A549 (cell line): ENCODE measurements around the gene BCAS3. TPM values are rescaled to one million over a fixed set of nuclear protein-coding genes. Genes with fewer than 3 reads are reported as not detected.

ENCODE experiments used
- ATAC-seq, 2 experiments: fragments of 200-7000 bp in 1 of 2; fragments of >200 bp in 1 of 2; cut with Nextera tagmentation in 1 of 2; cut with Tn5 transposase in 1 of 2; 3 replicates each; pipeline versions ENCODE4 v1.8.0 to v1.9.1; 2018 to 2020; ENCODE audit warnings: mild to moderate bottlenecking in 1 of 2, moderate library complexity in 1 of 2
- CTCF ChIA-PET: fragments of 300-600 bp; sonication (Branson Sonifier 250); formaldehyde crosslinking; extraction: SDS; loops from one replicate; lab custom pipeline; 2021; ENCODE audit warnings: antibody characterized with exemption, inconsistent platforms; lab: Yijun Ruan, JAX
- POLR2A ChIA-PET: fragments of 350-600 bp; formaldehyde crosslinking; extraction: SDS; loops from one replicate; lab custom pipeline; 2021; ENCODE audit warnings: antibody characterized with exemption, inconsistent platforms; lab: Yijun Ruan, JAX
- DNase-seq, 2 experiments: peaks; one replicate each; pipeline versions ENCODE4 v3.0.0 to v3.0.0-alpha.2; 2011 to 2016; ENCODE audit warnings: low read depth in 1 of 2, low spot score in 1 of 2
- FAIRE-seq: peaks from 2 replicates; lab custom pipeline; 2011; peaks lifted over from hg19 to GRCh38; lab: Jason Lieb, UNC
- H3K27ac ChIP-seq, 2 experiments: fragments of >200 bp; sonication (Bioruptor Twin); formaldehyde crosslinking; 3 replicates each; pipeline ENCODE4 v1.5.1; 2016 to 2017
- H3K4me1 ChIP-seq: fragments of >200 bp; sonication (Bioruptor Twin); formaldehyde crosslinking; 3 replicates; pipeline ENCODE4 v1.6.1; 2016
- H3K4me2 ChIP-seq: fragments of >200 bp; sonication (Bioruptor Twin); formaldehyde crosslinking; 3 replicates; pipeline ENCODE4 v1.6.1; 2016
- H3K4me3 ChIP-seq: fragments of >200 bp; sonication (Bioruptor Twin); formaldehyde crosslinking; 3 replicates; pipeline ENCODE4 v1.5.1; 2016
- H3K9me3 ChIP-seq: fragments of >200 bp; sonication (Bioruptor Twin); formaldehyde crosslinking; 3 replicates; pipeline ENCODE4 v1.6.1; 2016
- BCL3 ChIP-seq: fragments of >200 bp; sonication (Bioruptor Twin); formaldehyde crosslinking; IDR thresholded peaks from 3 replicates; pipeline ENCODE4 v1.6.1; 2016
- BHLHE40 ChIP-seq: IDR thresholded peaks from 2 replicates; pipeline ENCODE4 v1.6.1; 2012; ENCODE audit warnings: low read depth, low read length, inconsistent platforms
- CEBPB ChIP-seq, 2 experiments: fragments of >200 bp in 1 of 2; sonication (Bioruptor Twin) in 1 of 2; formaldehyde crosslinking in 1 of 2; IDR thresholded peaks; 2 replicates each; pipeline ENCODE4 v1.6.1; 2012 to 2016
- CHD2 ChIP-seq: fragments of 150-350 bp; IDR thresholded peaks from 2 replicates; pipeline ENCODE4 v1.6.1; 2014; ENCODE audit warnings: low read length; ENCODE audit not compliant: partially characterized antibody
- EHF ChIP-seq: fragments of 250-450 bp; sonication (Bioruptor Pico); IDR thresholded peaks from 2 replicates; pipeline ENCODE4 v1.5.0; 2020; ENCODE audit warnings: mild to moderate bottlenecking
- EHMT2 ChIP-seq: fragments of 200-600 bp; sonication (generic); IDR thresholded peaks from 2 replicates; pipeline ENCODE4 v1.6.1; 2016; ENCODE audit warnings: antibody characterized with exemption, low read depth, mild to moderate bottlenecking, moderate library complexity
- HDAC2 ChIP-seq: fragments of 200-600 bp; sonication (generic); IDR thresholded peaks from 2 replicates; pipeline ENCODE4 v1.6.1; 2016
- HES2 ChIP-seq: fragments of >200 bp; sonication (Bioruptor Twin); formaldehyde crosslinking; IDR thresholded peaks from 2 replicates; pipeline ENCODE4 v1.6.1; 2016
- HEYL ChIP-seq: fragments of 250-450 bp; sonication (Bioruptor Pico); IDR thresholded peaks from 2 replicates; pipeline ENCODE4 v1.8.0; 2021; ENCODE audit warnings: mild to moderate bottlenecking, moderate library complexity
- HMGXB4 ChIP-seq: fragments of 250-450 bp; sonication (Bioruptor Pico); IDR thresholded peaks from 2 replicates; pipeline ENCODE4 v1.5.0; 2021; ENCODE audit warnings: mild to moderate bottlenecking, moderate library complexity, borderline replicate concordance
- HOXA7 ChIP-seq: fragments of 250-450 bp; sonication (Bioruptor Pico); IDR thresholded peaks from 2 replicates; pipeline ENCODE4 v1.5.0; 2020; ENCODE audit warnings: mild to moderate bottlenecking, moderate library complexity
- HOXB13 ChIP-seq: fragments of 250-450 bp; sonication (Bioruptor Pico); IDR thresholded peaks from 2 replicates; pipeline ENCODE4 v1.5.0; 2020; ENCODE audit warnings: low read depth, mild to moderate bottlenecking, moderate library complexity
- MAFK ChIP-seq: fragments of 450-650 bp; IDR thresholded peaks from 2 replicates; pipeline ENCODE4 v1.6.1; 2014; ENCODE audit not compliant: partially characterized antibody
- NFE2L2 ChIP-seq: fragments of 150-350 bp; conservative IDR thresholded peaks from 2 replicates; pipeline ENCODE4 v1.6.1; 2014; ENCODE audit warnings: low read length
- NPAS2 ChIP-seq: fragments of 250-450 bp; sonication (Bioruptor Pico); IDR thresholded peaks from 2 replicates; pipeline ENCODE4 v1.8.0; 2022; ENCODE audit warnings: mild to moderate bottlenecking, moderate library complexity, borderline replicate concordance
- PBX3 ChIP-seq: IDR thresholded peaks from 2 replicates; pipeline ENCODE4 v1.6.1; 2012
- PHF8 ChIP-seq: fragments of 200-600 bp; sonication (generic); IDR thresholded peaks from 2 replicates; pipeline ENCODE4 v1.6.1; 2016; ENCODE audit warnings: low read depth, mild to moderate bottlenecking, antibody characterized with exemption, moderate library complexity, borderline replicate concordance
- RCOR1 ChIP-seq: fragments of 150-350 bp; IDR thresholded peaks from 2 replicates; pipeline ENCODE4 v1.6.1; 2014; ENCODE audit warnings: antibody characterized with exemption, low read length, low read depth
- SMC3 ChIP-seq: fragments of >200 bp; sonication (Bioruptor Twin); formaldehyde crosslinking; IDR thresholded peaks from 3 replicates; pipeline ENCODE4 v1.6.1; 2018; ENCODE audit warnings: inconsistent platforms
- ZC3H11A ChIP-seq: fragments of 450-650 bp; IDR thresholded peaks from 2 replicates; pipeline ENCODE4 v1.6.1; 2014; ENCODE audit warnings: antibody characterized with exemption, mild to moderate bottlenecking
- ZFP36 ChIP-seq: fragments of 450-650 bp; IDR thresholded peaks from 2 replicates; pipeline ENCODE4 v1.6.1; 2014; ENCODE audit warnings: borderline replicate concordance; ENCODE audit not compliant: partially characterized antibody
- ZSCAN20 ChIP-seq: fragments of 250-450 bp; sonication (Bioruptor Pico); IDR thresholded peaks from 2 replicates; pipeline ENCODE4 v1.8.0; 2022; ENCODE audit warnings: mild to moderate bottlenecking, moderate library complexity
- WGBS: methylation state at CpG from one replicate; pipeline ENCODE4 v1.1.6; 2017; ENCODE audit errors: missing lambda C conversion rate; 5-methylcytosine and 5-hydroxymethylcytosine counted together
- polyA plus RNA-seq, 4 experiments: library from polyadenylated mRNA; depleted of rRNA in 3 of 4; stranded (reverse); fragments of >200 nt; fragmentation: RNase III in 1 of 4; extraction: RNeasy Plus Mini Kit Qiagen cat#74134 plus additional on column Dnase treatment in 1 of 4; gene quantifications; 2 replicates in 3 of 4; 3 replicates in 1 of 4; pipeline ENCODE4 v1.2.3, GENCODE V29; 2011 to 2017

BCAS3 gene
- polyA plus RNA-seq, 2 of the 4 experiments (the other 2 are of a cell fraction), result 14.7 to 43.4 TPM

GRCh38 chr17:61136296-61136695 lies 458.6 kb downstream of the BCAS3 start:
- DNase-seq (no peak), FAIRE-seq (no peak), ATAC-seq (no peak)
- no peaks in the 10 kb centered on the region for H3K4me1 ChIP-seq
- H3K4me3 ChIP-seq, result no peak overlapping the region
- ChIA-PET POLR2A (no interaction called here), CTCF (interaction anchor here (0.6 to 1.8 kb wide), 3 partner anchors 32 to 63 kb away, joined by 3 to 7 read pairs (median 4); no protein-coding TSS in a partner anchor)
- H3K27ac ChIP-seq, result no peak overlapping the region
- 90% methylated on average over 7 of the region's 7 CpGs for whole genome bisulfite sequencing
- no peak for TF ChIP-seq CEBPB (IDR thresholded peaks at IDR 0.05)
- TF ChIP-seq CHD2, result no peak
- TF ChIP-seq BHLHE40, result no peak
- TF ChIP-seq SMC3, result no peak
- no peak for TF ChIP-seq NPAS2 (CRISPR knock-in tag)
- TF ChIP-seq HES2, result no peak
- TF ChIP-seq PHF8, result no peak
- no peak for TF ChIP-seq EHMT2
- no peak for TF ChIP-seq HDAC2
- no peak for TF ChIP-seq RCOR1
- H3K9me3 ChIP-seq, result no peaks in the 10 kb centered on the region
- no peak overlapping the region for H3K4me2 ChIP-seq

- CTCF ChIA-PET, result no interaction called here
- DNase-seq (no peak), FAIRE-seq (no peak), ATAC-seq (no peak)
- Histone ChIP-seq H3K4me2 (no peak overlapping the region), H3K9me3 (no peaks in the 10 kb centered on the region), H3K4me1 (no peaks in the 10 kb centered on the region), H3K27ac (no peak overlapping the region), H3K4me3 (no peak overlapping the region)
- POLR2A ChIA-PET, result no interaction called here
- TF ChIP-seq EHF (CRISPR knock-in tag), result no peak
- no peak for TF ChIP-seq NPAS2 (CRISPR knock-in tag)
- TF ChIP-seq HEYL (CRISPR knock-in tag), result no peak
- TF ChIP-seq HMGXB4 (CRISPR knock-in tag), result no peak
- TF ChIP-seq MAFK, result no peak
- TF ChIP-seq ZFP36, result no peak
- no peak for TF ChIP-seq HOXA7 (CRISPR knock-in tag)
- no peak for TF ChIP-seq ZSCAN20
- TF ChIP-seq BHLHE40, result no peak
- no peak for TF ChIP-seq HOXB13
- no peak for TF ChIP-seq ZC3H11A
- TF ChIP-seq PHF8, result no peak
- TF ChIP-seq HDAC2, result no peak
- no peak for TF ChIP-seq BCL3
- TF ChIP-seq NFE2L2, result no peak
- no peak for TF ChIP-seq SMC3
- TF ChIP-seq CEBPB (IDR thresholded peaks at IDR 0.05), result no peak
- TF ChIP-seq PBX3, result no peak
- WGBS, result 72% methylated on average over 4 of the region's 4 CpGs
Observed at GRCh38 chr17:61139219-61139618, 461.6 kb downstream of the BCAS3 start.
